ENCODE results near the gene WDFY4.
A peak's percentile ranks its signal among the peaks of the same experiment; 100 is the strongest.

GRCh38 chr10:48976196-48976595 is 291.5 kb downstream of the WDFY4 start:
- peak in 4 of 6 experiments; percentile 18 to 46 (median 30) for TF ChIP-seq CTCF (IDR thresholded peaks at IDR 0.05)
- no peak for TF ChIP-seq POLR2A (IDR thresholded peaks at IDR 0.05)
